NCI-H2107 (cell line): Measurements from ENCODE around the gene DDX6.
"Not testable (repeated sequence)": the region's sequence is repeated elsewhere in the genome, so short reads cannot be mapped to it uniquely, and the experiment has no call there.

Source experiments
- DNase-seq: peaks from one replicate; lab custom pipeline; 2025; lab: John Stamatoyannopoulos, UW

The DDX6 gene

GRCh38 chr11:118744046-118744445 lies 46.9 kb downstream of the DDX6 start:
- no peak for DNase-seq

- no peak for DNase-seq
Measured at GRCh38 chr11:118742304-118742703, 48.7 kb downstream of the DDX6 start.

GRCh38 chr11:118740892-118741291 lies 50.1 kb downstream of the DDX6 start:
- DNase-seq: no peak

- DNase-seq: no peak
Measured at GRCh38 chr11:118735203-118735602, 55.8 kb downstream of the DDX6 start.

GRCh38 chr11:118734031-118734430 lies 56.9 kb downstream of the DDX6 start:
- no peak for DNase-seq

- DNase-seq: not testable (repeated sequence)
Measured at GRCh38 chr11:118729753-118730152, 61.2 kb downstream of the DDX6 start.

- DNase-seq: not testable (repeated sequence)
Measured at GRCh38 chr11:118728112-118728511, 62.9 kb downstream of the DDX6 start.

GRCh38 chr11:118727721-118728066 lies 63.3 kb downstream of the DDX6 start:
- not testable (repeated sequence) for DNase-seq

- not testable (repeated sequence) for DNase-seq
Measured at GRCh38 chr11:118727001-118727720, 63.8 kb downstream of the DDX6 start.

- DNase-seq: not testable (repeated sequence)
Measured at GRCh38 chr11:118721478-118722015, 69.4 kb downstream of the DDX6 start.

GRCh38 chr11:118720740-118721139 lies 70.2 kb downstream of the DDX6 start:
- DNase-seq: not testable (repeated sequence)

- not testable (repeated sequence) for DNase-seq
Measured at GRCh38 chr11:118720078-118720477, 70.9 kb downstream of the DDX6 start.

GRCh38 chr11:118718562-118718961 lies 72.4 kb downstream of the DDX6 start:
- not testable (repeated sequence) for DNase-seq

- DNase-seq: not testable (repeated sequence)
Measured at GRCh38 chr11:118717733-118718132, 73.2 kb downstream of the DDX6 start.

- not testable (repeated sequence) for DNase-seq
Measured at GRCh38 chr11:118717221-118717620, 73.7 kb downstream of the DDX6 start.

- DNase-seq: no peak
Measured at GRCh38 chr11:118715837-118716260, 75.1 kb downstream of the DDX6 start.

GRCh38 chr11:118715245-118715831 lies 75.6 kb downstream of the DDX6 start:
- DNase-seq: no peak

- DNase-seq: no peak
Measured at GRCh38 chr11:118714816-118715215, 76.1 kb downstream of the DDX6 start.

GRCh38 chr11:118714416-118714815 lies 76.5 kb downstream of the DDX6 start:
- DNase-seq: not testable (repeated sequence)

GRCh38 chr11:118708296-118708695 lies 82.7 kb downstream of the DDX6 start:
- no peak for DNase-seq

- no peak for DNase-seq
Measured at GRCh38 chr11:118706546-118706825, 84.5 kb downstream of the DDX6 start.

- DNase-seq: no peak
Measured at GRCh38 chr11:118705791-118706545, 85.0 kb downstream of the DDX6 start.
